NCI-H1092 treated with DMSO at 0.1 percent for 48 hours (cell line): ENCODE results near the gene GCC2.
"Not testable (repeated sequence)": the region's sequence is repeated elsewhere in the genome, so short reads cannot be mapped to it uniquely, and the experiment has no call there.

ENCODE experiments used
- DNase-seq: peaks from one replicate; lab custom pipeline; 2025; lab: John Stamatoyannopoulos, UW

GCC2 gene

GRCh38 chr2:108525258-108525657 lies 76.3 kb downstream of the GCC2 start:
- DNase-seq = not testable (repeated sequence)

- DNase-seq = no peak
These were observed 82.7 kb downstream of the GCC2 start for GRCh38 chr2:108531674-108532055.

GRCh38 chr2:108533832-108534583 lies 85.0 kb downstream of the GCC2 start, which contains the start of gene LIMS1:
TSS of gene LIMS1 (plus strand) at chr2:108534470. CDS start at chr2:108534563, 93 bp downstream.
- DNase-seq = peak; percentile 73

DNA sequence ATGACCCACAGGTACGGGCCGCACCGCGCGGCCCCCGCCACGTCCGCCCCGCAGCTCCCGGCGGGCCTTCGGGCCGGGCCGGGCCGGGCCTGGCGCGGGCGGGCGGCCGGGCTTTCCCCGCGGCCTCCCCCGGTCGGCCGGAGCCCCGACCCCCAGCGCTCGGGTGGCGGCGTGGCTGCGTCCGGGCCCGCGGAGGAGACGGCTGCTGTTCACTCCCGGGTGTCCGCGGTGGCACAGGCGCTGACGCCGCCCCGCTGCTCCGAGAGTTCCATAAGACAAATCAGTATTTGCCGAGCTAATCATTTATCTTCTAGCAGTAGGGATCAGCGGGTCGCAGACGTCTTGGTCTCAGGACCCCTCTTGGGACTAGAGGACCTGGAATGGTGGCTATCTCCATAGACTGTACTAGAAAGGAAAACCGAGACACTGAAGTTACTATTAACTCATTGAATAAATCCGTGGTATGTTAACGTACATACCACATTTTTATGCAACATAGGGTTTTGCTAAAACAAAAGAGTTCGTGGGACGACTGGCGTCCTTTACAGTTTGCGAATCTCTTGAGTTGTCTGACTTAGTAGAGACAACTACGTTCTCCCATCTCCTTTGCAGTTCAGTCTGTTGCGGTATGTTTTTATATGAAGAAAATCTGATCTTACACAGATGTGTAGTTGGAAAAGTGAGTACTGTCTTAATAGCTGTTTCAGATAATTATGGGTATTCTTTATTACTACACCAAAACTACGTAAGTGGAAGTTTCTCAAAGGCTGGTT lies 85.8 kb downstream of the GCC2 start:
- peak; percentile 28 for DNase-seq

- no peak for DNase-seq
These were observed 86.3 kb downstream of the GCC2 start for GRCh38 chr2:108535357-108535631.

DNA sequence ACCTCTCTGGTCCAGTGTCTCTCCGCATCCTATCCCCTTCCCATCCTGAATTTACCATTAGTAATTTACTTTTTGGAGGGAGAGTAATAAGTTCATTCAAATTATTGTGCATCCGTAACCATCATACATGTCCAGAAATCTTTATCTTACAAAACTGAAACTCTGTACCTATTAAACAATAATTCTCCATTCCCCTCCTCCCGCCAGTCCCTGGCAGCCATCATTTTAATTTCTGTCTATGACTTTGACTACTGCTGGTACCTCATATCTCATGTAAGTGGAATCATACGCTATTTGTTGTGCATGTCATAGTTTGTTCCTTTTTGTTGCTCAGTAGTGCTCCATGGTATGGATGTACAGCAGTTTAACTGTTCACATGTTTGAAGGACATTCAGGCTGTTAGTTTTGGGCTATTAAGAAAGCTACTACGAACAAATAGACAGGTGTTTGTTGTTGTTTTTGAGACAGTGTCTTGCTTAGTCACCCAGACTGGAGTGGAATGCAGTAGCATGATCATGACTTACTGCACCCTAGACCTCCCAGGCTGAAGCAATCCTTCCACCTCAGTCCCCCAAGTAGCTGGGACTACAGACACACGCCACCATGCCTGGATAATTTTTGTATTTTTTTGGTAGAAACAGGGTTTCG lies 87.3 kb downstream of the GCC2 start:
- DNase-seq = no peak

- no peak for DNase-seq
These were observed 87.9 kb downstream of the GCC2 start for GRCh38 chr2:108536911-108537310.

GRCh38 chr2:108538000-108538625 lies 89.1 kb downstream of the GCC2 start:
- no peak for DNase-seq

- DNase-seq = no peak
These were observed 92.4 kb downstream of the GCC2 start for GRCh38 chr2:108541451-108541850.

DNA sequence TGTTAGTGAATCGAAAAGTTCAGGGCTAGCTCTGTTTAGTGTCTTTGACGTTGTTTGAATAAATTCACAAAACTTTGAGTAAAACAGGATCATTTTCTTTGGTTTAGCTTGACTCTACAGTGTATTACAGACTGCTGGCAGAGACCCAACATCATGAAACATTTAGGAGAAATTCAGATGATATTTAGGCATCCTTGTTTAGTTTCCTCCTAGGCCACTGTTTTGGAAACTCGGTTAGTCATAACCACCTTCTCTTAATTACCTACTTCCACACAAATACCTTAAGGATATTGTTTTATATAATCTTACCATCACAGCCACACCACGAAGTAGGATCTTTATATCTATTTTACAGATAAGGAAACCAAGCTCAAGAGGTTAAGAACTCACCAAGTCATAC lies 93.1 kb downstream of the GCC2 start:
- no peak for DNase-seq

GRCh38 chr2:108547606-108548005 lies 98.6 kb downstream of the GCC2 start:
- DNase-seq = no peak

GRCh38 chr2:108548208-108549003 lies 99.4 kb downstream of the GCC2 start:
- DNase-seq = no peak

DNA sequence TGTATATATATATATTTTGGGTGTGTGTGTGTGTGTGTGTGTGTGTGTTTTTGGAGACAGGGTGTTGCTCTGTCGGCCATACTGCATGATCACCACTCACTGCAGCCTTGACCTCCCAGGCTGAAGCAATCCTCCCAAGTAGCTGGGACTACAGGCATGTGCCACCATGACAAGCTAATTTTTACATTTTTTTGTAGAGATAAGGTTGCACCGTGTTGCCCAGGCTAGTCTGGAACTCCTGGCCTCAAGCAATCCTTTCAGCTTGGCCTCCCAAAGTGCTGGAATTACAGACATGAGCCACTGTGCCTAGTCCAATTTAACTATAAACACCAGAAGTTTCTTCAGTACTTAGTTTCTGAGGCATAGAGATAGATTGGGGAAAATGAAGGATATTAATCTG lies 103.6 kb downstream of the GCC2 start:
- no peak for DNase-seq

DNA sequence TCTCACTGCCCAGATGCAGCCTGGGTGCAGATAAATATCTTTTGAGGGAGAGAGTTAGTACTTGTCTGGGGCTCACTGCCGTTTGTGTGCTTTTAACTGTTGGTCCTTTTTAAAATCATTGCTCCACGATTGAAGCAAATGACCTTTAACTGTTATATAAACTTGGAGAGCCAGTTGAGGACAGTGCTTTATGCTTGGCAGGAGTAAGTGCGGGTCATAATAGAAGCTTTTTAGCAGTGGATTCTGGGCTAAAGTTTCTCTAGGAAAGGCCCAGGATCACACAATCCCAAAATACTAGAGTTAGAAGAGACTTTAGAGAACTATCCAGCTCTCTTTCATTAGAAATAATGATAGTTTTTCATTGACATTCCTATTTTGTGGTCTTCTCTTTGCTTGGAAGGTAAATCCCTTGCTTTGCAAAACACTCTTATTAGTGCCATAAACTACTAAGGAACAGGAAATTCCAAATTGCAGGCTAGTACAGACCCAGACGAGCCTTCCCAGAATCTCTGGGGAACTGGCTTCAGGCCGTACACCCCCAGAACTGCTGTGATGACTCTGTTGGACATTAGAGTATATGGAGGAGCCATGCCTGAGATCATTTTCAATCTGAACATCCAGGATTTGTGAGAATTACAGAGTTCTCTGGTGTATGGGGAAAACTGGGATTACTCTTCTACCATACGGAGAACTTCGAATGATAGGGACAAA lies 104.4 kb downstream of the GCC2 start:
- DNase-seq = no peak

- DNase-seq = no peak
These were observed 105.5 kb downstream of the GCC2 start for GRCh38 chr2:108554528-108554927.

GRCh38 chr2:108555572-108555971 lies 106.6 kb downstream of the GCC2 start:
- DNase-seq = no peak

DNA sequence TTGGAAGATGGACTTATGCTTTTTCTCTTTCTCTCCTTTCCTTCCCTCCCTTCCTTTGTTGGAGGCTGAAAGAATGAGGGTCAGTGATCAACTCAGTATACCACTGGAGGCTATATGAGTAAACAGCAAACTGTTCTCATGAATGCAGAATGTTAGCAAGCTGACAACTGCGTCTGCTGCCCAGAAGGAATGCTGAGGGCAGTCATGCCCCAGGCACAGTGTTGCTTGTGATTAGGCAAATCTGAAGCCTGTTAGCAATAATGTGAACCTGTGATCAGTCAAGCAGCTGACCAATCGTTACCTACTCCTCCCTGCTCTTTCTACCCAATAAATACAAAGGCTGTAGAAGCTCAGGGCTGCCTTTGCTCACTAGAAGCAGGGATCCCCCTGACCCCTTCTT lies 107.6 kb downstream of the GCC2 start:
- DNase-seq = not testable (repeated sequence)
